Mesodermal cell (in vitro differentiated cells): ENCODE measurements around the gene FAM76B.
A peak's percentile ranks its signal among the peaks of the same experiment; 100 is the strongest.

Experiments
- H3K27ac ChIP-seq: 2 replicates; pipeline ENCODE4 v1.7.0; 2013; ENCODE audit warnings: mild to moderate bottlenecking, low read depth, low read length, moderate library complexity; ENCODE audit not compliant: severe bottlenecking
- H3K36me3 ChIP-seq: 2 replicates; pipeline ENCODE4 v1.7.1; 2013; ENCODE audit warnings: mild to moderate bottlenecking, low read length, moderate library complexity; ENCODE audit not compliant: control insufficient read depth, insufficient read depth
- H3K4me1 ChIP-seq: one replicate; pipeline ENCODE4 v1.7.1; 2013; ENCODE audit warnings: mild to moderate bottlenecking, low read length; ENCODE audit not compliant: insufficient read depth, control insufficient read depth, poor library complexity, severe bottlenecking
- H3K4me3 ChIP-seq: 2 replicates; pipeline ENCODE4 v1.7.0; 2013; ENCODE audit warnings: low read length, control low read depth, mild to moderate bottlenecking; ENCODE audit not compliant: insufficient read depth, poor library complexity, severe bottlenecking; ENCODE audit errors: extremely low read depth
- H3K9me3 ChIP-seq: 2 replicates; pipeline ENCODE4 v1.7.1; 2013; ENCODE audit warnings: mild to moderate bottlenecking, low read length, moderate library complexity; ENCODE audit not compliant: control insufficient read depth
- WGBS, 2 experiments: methylation state at CpG; one replicate each; pipeline ENCODE4 v1.1.5; 2013; ENCODE audit warnings: missing lambda C conversion rate in 2 of 2; ENCODE audit not compliant: insufficient coverage in 2 of 2; 5-methylcytosine and 5-hydroxymethylcytosine counted together

The FAM76B gene

GRCh38 chr11:95767498-95767897 lies 22.1 kb downstream of the FAM76B start:
- Histone ChIP-seq H3K36me3 (peaks cover 3% of the 10 kb centered on the region), H3K27ac (no peak overlapping the region), H3K4me3 (no peak overlapping the region), H3K4me1 (no peaks in the 10 kb centered on the region), H3K9me3 (no peaks in the 10 kb centered on the region)
- no CpG with 5 or more reads among the region's 1 CpG for WGBS, 2 experiments

DNA sequence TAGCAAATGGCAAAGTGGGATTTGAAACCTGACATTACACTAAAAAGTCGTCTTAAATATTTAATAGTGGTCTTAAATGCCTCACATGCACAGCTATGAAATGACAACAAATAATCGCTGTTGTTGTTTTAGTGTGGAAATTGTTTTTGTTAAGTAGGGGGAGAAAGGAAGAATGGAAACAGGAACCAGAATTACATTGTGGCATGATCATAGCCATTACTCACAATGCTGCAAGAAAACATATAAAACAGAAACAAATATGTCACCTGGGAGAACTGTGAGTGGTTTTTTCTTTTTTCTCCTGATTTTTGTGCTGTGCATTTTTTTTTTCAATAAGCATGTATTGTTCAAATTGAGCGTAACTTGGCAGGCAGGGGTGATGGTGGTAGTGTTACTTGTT lies 22.9 kb downstream of the FAM76B start:
- WGBS, 2 experiments, result no CpG with 5 or more reads among the region's 3 CpGs
- Histone ChIP-seq H3K36me3 (peaks cover 3% of the 10 kb centered on the region), H3K4me1 (no peaks in the 10 kb centered on the region), H3K9me3 (no peaks in the 10 kb centered on the region), H3K27ac (no peak overlapping the region), H3K4me3 (no peak overlapping the region)

GRCh38 chr11:95764267-95764898 lies 25.2 kb downstream of the FAM76B start:
- no CpG with 5 or more reads among the region's 4 CpGs for WGBS, 2 experiments

GRCh38 chr11:95762534-95762933 lies 27.0 kb downstream of the FAM76B start:
- no peak overlapping the region for H3K4me3 ChIP-seq
- WGBS, 2 experiments, result no CpG with 5 or more reads among the region's 3 CpGs

More at GRCh38 chr11:95764267-95764898, 25.2 kb downstream of the FAM76B start:
- no peaks in the 10 kb centered on the region for H3K9me3 ChIP-seq
- peaks cover 3% of the 10 kb centered on the region for H3K36me3 ChIP-seq
- H3K4me1 ChIP-seq, result no peaks in the 10 kb centered on the region
- no peak overlapping the region for H3K4me3 ChIP-seq
- H3K27ac ChIP-seq, result no peak overlapping the region

DNA sequence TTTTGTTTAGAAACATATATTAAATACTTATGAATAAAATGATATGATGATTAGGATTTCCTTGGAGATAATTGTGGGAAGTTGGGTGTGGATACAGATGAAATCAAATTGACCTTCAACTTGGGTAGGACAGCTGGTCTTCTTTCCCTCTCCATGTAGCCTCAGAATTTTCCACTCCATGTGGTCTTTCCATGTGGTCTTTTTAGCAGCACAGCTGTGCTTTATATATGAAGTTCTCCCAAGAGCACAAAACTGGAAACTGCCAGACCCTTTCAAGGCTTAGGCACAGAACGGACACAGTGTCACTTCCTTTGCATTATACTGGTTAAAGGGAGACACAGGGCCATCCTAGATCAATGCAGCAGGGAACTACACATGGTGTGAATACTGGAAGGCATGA lies 28.6 kb downstream of the FAM76B start:
- H3K9me3 ChIP-seq, result no peaks in the 10 kb centered on the region
- H3K36me3 ChIP-seq, result no peaks in the 10 kb centered on the region
- 100% methylated on average over 1 of the region's 1 CpG for WGBS, 2 experiments
- no peak overlapping the region for H3K4me3 ChIP-seq
- H3K4me1 ChIP-seq, result no peaks in the 10 kb centered on the region
- no peak overlapping the region for H3K27ac ChIP-seq

More at GRCh38 chr11:95762534-95762933, 27.0 kb downstream of the FAM76B start:
- no peaks in the 10 kb centered on the region for H3K9me3 ChIP-seq
- H3K4me1 ChIP-seq, result no peaks in the 10 kb centered on the region
- H3K36me3 ChIP-seq, result no peaks in the 10 kb centered on the region
- H3K27ac ChIP-seq, result no peak overlapping the region

DNA sequence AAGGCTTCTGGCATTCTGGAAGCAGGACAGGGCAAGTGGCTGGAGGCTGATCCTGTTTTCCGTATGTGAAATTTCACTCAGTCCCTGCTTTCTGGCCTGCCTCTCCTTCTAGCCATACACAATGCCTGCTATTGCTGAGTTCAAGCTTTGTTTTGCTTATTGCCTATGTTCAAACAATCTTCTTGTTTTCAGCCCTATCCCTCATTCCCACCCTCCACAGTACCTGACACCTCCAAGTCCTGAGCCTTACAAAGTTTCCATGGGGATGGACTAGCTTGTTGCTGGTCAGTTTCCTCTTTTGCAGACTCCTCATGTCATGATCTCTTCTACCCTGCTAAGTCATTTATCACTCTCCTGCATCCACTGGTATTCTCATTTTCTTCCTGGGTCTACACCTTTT lies 38.1 kb downstream of the FAM76B start:
- WGBS, 2 experiments, result 100% methylated on average over 1 of the region's 1 CpG
- H3K36me3 ChIP-seq, result no peaks in the 10 kb centered on the region
- no peaks in the 10 kb centered on the region for H3K9me3 ChIP-seq
- H3K27ac ChIP-seq, result no peak overlapping the region
- no peaks in the 10 kb centered on the region for H3K4me1 ChIP-seq
- H3K4me3 ChIP-seq, result no peak overlapping the region

- WGBS, 2 experiments, result no CpG with 5 or more reads among the region's 1 CpG
- H3K27ac ChIP-seq, result no peak overlapping the region
- no peaks in the 10 kb centered on the region for H3K4me1 ChIP-seq
- H3K36me3 ChIP-seq, result no peaks in the 10 kb centered on the region
- no peak overlapping the region for H3K4me3 ChIP-seq
- H3K9me3 ChIP-seq, result no peaks in the 10 kb centered on the region
These were observed 39.5 kb downstream of the FAM76B start for GRCh38 chr11:95750101-95750500.

DNA sequence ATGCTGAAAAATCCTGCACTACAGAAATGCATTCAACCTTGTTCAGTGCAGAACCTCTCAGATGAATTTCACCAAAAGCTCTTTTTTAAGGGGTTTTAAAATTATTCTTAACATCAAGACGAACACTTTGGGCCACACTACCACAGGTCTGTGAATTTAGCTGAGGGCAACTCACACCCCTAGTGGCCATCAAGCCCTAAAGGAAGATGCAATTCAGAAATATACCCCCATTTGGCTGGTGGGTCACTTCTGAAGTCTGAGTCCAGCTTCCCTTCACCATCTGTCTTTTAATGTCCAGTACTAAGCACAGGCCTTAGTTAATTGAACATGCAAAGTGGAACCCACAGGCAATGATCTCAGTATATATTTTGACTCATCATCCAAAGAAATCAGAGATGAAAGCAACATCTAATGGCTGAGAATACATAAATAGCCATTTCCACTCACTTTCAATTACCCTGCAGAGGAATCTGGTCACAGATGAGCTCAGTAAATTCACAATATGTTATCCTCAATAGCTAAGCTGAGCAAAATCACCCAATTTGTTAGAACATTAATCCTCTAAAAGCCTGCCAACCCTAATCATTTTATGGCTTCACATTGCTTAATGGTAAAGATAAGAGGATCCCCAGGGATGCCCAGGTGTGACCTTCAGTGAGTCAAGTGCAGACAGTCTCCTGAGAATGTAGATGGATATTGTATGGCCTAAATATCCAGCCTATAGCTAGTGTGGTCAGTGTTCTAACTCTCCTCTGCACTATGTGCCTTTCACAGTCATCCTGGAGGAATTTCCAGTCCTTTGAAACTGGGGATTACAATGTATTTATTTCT lies 50.3 kb downstream of the FAM76B start:
- WGBS, 2 experiments, result 67 to 70% methylated on average over 1 of the region's 1 CpG
- H3K4me1 ChIP-seq, result no peaks in the 10 kb centered on the region
- no peak overlapping the region for H3K4me3 ChIP-seq
- H3K36me3 ChIP-seq, result no peaks in the 10 kb centered on the region
- no peak overlapping the region for H3K27ac ChIP-seq
- peaks cover 3% of the 10 kb centered on the region for H3K9me3 ChIP-seq

- H3K9me3 ChIP-seq, result peaks cover 3% of the 10 kb centered on the region
- WGBS, 2 experiments, result 100% methylated on average over 1 of the region's 2 CpGs
- no peak overlapping the region for H3K27ac ChIP-seq
- H3K4me1 ChIP-seq, result peaks cover 3% of the 10 kb centered on the region
- no peaks in the 10 kb centered on the region for H3K36me3 ChIP-seq
- H3K4me3 ChIP-seq, result no peak overlapping the region
These were observed 52.8 kb downstream of the FAM76B start for GRCh38 chr11:95736809-95737208.

DNA sequence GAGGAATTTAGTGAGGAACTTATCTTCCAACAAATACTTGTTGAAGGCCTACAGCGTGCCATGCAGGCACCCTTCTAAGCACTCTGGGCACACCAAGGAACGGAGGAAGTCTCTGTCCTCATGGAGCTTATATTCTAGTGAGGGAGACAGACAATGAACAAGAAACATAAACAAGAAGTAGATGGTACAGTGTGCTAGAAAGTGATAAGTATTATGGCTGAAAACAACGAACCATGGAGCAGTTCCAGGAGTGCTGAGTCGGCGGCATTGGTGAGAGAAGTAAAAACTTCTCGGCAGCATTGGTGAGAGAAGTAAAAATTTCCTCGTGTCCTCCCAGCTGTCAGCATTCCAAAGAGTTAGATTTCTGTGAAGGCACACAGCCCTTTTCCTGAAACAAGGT lies 53.2 kb downstream of the FAM76B start:
- no peaks in the 10 kb centered on the region for H3K36me3 ChIP-seq
- H3K4me3 ChIP-seq, result no peak overlapping the region
- H3K27ac ChIP-seq, result no peak overlapping the region
- H3K9me3 ChIP-seq, result peaks cover 3% of the 10 kb centered on the region
- H3K4me1 ChIP-seq, result peaks cover 3% of the 10 kb centered on the region
- 79 to 97% methylated on average over 6 to 7 of the region's 7 CpGs for WGBS, 2 experiments

DNA sequence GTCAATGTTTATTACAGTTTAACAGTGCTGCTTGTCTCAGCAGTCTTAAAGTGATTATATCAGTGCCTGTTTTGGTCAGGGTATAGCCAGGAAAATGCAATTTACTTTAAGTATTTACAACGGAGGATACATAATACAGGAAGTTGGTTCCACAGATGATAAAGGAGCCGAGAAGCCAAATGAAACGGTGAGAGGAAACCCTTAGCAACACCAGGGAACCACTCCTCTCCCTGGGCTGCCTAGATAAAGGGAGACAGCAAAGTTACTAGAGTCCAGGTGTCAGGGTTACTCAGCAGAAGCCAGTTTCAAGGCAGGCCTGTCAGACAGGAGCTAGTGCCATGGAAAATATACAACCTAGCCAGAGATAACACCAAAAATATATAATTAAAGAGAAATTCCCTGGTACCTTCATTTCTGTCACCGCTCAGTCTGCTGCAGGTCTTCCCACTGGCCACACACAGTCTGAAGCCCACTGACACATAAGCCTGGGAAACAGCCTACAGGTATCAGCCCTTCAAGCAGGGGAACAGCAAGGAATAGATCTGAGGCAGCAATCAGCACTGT lies 55.5 kb downstream of the FAM76B start:
- peaks cover 3% of the 10 kb centered on the region for H3K9me3 ChIP-seq
- H3K27ac ChIP-seq, result peak overlapping the region; percentile 32
- H3K4me3 ChIP-seq, result no peak overlapping the region
- no peaks in the 10 kb centered on the region for H3K36me3 ChIP-seq
- H3K4me1 ChIP-seq, result peaks cover 3% of the 10 kb centered on the region
- 51 to 100% methylated on average over 1 to 3 of the region's 4 CpGs for WGBS, 2 experiments
